GM12864 (cell line): ENCODE results near the gene SCMH1.
A peak's percentile ranks its signal among the peaks of the same experiment; 100 is the strongest.

Experiments
- DNase-seq: peaks from one replicate; pipeline ENCODE4 v3.0.0-alpha.2; 2011; ENCODE audit warnings: low read depth
- H3K4me3 ChIP-seq: 2 replicates; pipeline ENCODE4 v1.5.1; 2011; ENCODE audit warnings: mild to moderate bottlenecking, low read depth, low read length, control low read depth
- CTCF ChIP-seq: IDR thresholded peaks from 2 replicates; pipeline ENCODE4 v1.5.1; 2011; ENCODE audit warnings: low read depth, mild to moderate bottlenecking, moderate library complexity, low read length, control low read depth, inconsistent platforms; ENCODE audit errors: missing control alignments

SCMH1 gene

DNA sequence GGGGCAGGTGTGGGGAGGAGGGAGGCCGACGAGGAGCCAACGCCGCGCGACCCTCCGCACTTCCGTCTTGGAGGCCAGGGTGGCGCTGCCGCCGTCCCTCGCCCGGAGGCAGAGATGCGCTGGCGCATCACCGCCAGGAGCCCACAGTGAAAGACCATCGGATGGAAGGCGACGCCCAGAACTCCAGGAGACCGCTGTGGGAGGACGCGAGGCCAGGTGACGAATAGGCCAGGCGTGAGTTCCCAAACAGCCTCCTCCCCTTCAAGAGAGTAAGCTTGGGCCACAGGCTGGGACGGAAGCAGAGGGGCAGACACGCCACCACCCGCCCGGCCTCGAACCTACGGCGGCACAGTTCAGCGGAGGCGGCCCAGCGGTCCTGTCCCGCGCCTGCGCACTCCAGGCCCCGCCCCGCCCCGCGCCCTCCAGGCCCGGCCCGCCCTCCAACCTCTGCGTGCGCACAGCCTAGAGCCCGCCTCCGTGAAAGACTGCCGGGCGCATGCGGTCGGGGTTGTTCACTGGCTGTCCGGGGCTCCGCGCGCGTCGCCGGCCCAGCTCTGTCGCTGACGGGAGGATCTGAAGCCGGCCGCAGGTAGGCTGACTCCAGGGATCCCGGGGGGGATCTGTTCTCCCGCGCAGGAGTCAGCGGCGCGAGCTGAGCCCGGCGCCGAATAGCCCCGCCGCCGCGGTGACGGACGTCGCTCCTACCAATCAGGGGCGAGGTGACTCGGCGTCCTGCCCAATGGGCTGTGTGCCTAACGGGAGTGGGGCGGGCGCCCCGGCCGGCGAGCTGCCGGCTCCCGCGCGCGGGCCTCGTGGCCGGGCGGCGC, 262.7 kb downstream of the SCMH1 start, which contains the start of gene CTPS1:
Gene CTPS1 (plus strand): TSS at position 456 of the 827 bp plus-strand sequence. CDS start 3,595 bp downstream, outside the sequence.
- DNase-seq, result peak; percentile 64
- H3K4me3 ChIP-seq, result peak within 1 kb of the TSS; percentile 70
- peak; percentile 28 for TF ChIP-seq CTCF

- TF ChIP-seq CTCF, result no peak
- H3K4me3 ChIP-seq, result peak overlapping the region; percentile 70
- DNase-seq, result no peak
These were observed 263.2 kb downstream of the SCMH1 start for GRCh38 chr1:40978886-40979240.

- H3K4me3 ChIP-seq, result no peak overlapping the region
- no peak for TF ChIP-seq CTCF
- DNase-seq, result no peak
These were observed 264.4 kb downstream of the SCMH1 start for GRCh38 chr1:40977716-40978115.
